NCI-H524 treated with DMSO at 0.1 percent for 48 hours (cell line): ENCODE measurements around the gene KCNK4.
"Not testable (repeated sequence)": the region's sequence is repeated elsewhere in the genome, so short reads cannot be mapped to it uniquely, and the experiment has no call there.

Source experiments
- DNase-seq: peaks from one replicate; lab custom pipeline; 2025; lab: John Stamatoyannopoulos, UW

KCNK4 gene

GRCh38 chr11:64306876-64307622, 15.9 kb downstream of the KCNK4 start:
- no peak for DNase-seq

DNA sequence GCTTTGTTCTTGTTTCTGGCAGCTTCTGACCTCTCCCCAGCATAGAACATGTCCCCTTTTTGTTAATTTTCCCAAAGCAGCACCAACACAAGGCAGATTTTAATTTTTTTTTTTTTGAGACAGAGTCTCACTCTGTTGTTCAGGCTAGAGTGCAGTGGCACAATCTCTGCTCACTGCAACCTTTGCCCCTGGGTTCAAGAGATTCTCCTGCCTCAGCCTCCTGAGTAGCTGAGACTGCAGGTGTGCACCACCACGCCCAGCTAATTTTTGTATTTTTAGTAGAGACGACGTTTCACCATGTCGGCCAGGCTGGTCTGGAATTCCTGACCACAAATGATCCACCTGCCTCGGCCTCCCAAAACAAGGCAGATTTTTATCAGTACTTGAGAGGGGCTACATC, 16.7 kb downstream of the KCNK4 start:
- DNase-seq: not testable (repeated sequence)

GRCh38 chr11:64312947-64313346, 21.8 kb downstream of the KCNK4 start:
- no peak for DNase-seq

DNA sequence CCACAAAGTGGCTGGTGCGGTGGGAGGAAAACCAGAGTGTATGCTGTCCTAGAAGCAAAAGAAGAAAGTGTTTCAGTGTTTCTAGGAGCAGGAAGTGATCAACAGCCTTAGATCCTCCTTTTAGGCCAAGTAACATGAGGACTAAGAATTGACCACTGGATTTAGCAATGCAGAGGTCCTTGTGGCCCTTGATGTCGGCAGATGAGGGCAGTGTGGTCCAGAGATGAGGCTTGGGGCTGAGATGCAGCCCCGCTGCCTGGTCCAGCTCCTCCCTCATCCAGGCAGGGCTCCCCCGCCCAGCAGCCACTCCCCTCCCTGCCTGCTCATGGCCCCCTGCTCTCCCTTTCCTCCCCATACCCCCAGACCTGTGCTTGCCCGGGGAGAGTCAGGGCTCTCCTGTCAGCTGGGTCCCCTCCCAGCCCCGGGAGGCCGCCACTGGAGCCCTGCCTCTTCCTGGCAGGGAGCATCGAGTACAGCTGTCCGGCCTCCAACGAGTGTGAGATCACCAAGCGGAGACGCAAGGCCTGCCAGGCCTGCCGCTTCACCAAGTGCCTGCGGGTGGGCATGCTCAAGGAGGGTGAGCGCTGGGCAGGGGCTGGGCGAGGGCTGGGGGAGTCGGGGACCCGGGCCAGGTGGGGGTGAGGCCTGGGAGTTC, 22.5 kb downstream of the KCNK4 start:
- no peak for DNase-seq

DNA sequence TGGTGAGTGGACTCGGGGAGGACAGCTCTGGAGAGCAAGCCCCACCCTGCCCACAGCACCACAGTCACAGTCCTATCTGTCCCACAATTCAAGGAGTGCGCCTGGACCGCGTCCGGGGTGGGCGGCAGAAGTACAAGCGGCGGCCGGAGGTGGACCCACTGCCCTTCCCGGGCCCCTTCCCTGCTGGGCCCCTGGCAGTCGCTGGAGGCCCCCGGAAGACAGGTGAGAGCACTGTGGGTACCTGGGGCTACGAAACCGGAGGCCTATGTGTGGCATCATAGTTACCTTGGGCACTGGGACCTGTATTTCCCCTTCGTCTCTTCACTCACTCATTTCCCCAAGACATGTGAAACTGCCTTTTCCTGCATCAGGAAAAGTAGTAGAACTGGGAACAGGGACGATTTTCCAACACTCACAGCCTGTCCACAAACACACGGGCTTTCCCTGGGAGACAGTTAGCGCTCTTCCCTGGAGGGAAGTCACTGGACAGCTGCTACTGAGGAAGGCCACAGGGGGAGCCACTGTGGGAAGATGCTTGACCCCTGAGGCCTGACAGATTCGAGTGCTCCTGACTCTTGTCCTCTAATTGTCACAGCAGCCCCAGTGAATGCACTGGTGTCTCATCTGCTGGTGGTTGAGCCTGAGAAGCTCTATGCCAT, 23.2 kb downstream of the KCNK4 start:
- no peak for DNase-seq

DNA sequence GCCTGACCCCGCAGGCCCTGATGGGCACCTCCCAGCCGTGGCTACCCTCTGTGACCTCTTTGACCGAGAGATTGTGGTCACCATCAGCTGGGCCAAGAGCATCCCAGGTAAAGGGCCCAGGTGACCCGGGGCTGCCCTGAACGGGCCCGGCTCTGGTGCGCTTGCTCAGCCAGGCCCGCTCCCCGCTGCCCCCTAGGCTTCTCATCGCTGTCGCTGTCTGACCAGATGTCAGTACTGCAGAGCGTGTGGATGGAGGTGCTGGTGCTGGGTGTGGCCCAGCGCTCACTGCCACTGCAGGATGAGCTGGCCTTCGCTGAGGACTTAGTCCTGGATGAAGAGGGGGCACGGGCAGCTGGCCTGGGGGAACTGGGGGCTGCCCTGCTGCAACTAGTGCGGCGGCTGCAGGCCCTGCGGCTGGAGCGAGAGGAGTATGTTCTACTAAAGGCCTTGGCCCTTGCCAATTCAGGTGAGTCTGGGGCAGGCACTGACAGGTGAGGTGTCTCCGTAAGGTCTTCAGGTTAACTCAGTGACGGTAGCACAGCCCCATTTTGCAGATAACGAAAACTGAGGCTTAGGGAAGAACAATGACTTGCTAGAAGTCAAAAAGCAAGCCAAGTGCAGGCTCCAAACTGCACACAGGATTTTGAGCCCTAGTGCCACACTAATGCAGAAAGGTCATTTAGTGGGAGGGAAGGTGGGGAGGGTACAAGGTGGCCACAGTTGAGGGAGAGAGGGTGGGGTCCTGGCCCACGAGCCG, 23.9 kb downstream of the KCNK4 start:
- DNase-seq: no peak

GRCh38 chr11:64315667-64316526, 24.8 kb downstream of the KCNK4 start:
- DNase-seq: not testable (repeated sequence)

GRCh38 chr11:64316672-64317324, 25.7 kb downstream of the KCNK4 start:
- no peak for DNase-seq

GRCh38 chr11:64317325-64317960, 26.3 kb downstream of the KCNK4 start, which contains the start of gene TRMT112:
TRMT112 (minus strand) TSS chr11:64317559; CDS start chr11:64317526, 33 bp downstream.
- DNase-seq: peak; percentile 90

DNA sequence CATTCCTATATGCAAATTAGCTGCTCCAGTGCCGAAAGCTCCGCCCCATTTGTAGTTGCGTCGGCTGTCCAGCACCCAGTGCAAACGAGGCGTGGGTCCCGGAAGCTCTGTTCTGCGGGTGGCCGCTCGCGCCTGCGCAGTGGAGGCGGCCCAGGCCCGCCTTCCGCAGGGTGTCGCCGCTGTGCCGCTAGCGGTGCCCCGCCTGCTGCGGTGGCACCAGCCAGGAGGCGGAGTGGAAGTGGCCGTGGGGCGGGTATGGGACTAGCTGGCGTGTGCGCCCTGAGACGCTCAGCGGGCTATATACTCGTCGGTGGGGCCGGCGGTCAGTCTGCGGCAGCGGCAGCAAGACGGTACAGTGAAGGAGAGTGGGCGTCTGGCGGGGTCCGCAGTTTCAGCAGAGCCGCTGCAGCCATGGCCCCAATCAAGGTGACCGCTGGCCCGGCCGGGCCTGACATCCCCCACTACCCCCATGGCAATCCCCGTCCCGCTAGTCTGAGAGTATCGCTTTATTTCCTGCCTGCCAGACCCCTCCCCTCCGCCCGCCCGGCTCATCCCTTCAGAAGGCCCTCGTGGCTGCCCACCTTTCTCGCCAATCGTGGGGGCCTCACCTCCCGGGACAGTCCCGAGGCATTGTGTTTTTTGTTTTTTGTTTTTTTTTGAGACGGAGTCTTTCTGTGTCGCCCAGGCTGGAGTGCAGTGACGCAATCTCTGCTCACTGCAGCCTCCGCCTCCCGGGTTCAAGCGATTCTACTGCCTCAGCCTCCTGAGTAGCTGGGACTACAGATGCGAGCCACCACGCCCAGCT, 27.1 kb downstream of the KCNK4 start, which contains the start of gene PRDX5:
Gene PRDX5, plus strand, starts transcription at position 161 of the 805 bp plus-strand sequence. Its CDS starts 95 bp downstream, at position 256.
- DNase-seq: peak; percentile 78

GRCh38 chr11:64318766-64319761, 28.0 kb downstream of the KCNK4 start:
- DNase-seq: no peak

GRCh38 chr11:64320556-64320955, 29.5 kb downstream of the KCNK4 start:
- no peak for DNase-seq

- DNase-seq: no peak
Measured at GRCh38 chr11:64321026-64321425, 29.9 kb downstream of the KCNK4 start.

- no peak for DNase-seq
Measured at GRCh38 chr11:64321533-64321932, 30.4 kb downstream of the KCNK4 start.

DNA sequence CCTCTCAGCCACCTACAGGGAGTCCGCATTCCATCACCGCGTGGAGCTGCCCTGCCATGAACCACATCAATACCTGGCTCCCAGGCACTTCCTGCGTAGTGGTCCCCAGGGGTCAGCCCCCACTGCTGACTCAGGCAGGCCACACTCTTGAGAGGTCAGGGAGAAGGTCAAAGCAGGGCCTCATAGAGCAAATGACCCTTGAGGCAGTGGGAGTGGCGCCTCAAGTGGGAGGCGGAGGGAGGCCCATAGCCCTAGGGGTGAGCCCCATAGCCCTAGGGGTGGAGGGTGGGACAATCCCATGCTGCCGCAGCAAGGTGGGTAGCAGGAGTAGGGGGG, 31.8 kb downstream of the KCNK4 start:
- no peak for DNase-seq

- DNase-seq: no peak
Measured at GRCh38 chr11:64323373-64323772, 32.3 kb downstream of the KCNK4 start.

DNA sequence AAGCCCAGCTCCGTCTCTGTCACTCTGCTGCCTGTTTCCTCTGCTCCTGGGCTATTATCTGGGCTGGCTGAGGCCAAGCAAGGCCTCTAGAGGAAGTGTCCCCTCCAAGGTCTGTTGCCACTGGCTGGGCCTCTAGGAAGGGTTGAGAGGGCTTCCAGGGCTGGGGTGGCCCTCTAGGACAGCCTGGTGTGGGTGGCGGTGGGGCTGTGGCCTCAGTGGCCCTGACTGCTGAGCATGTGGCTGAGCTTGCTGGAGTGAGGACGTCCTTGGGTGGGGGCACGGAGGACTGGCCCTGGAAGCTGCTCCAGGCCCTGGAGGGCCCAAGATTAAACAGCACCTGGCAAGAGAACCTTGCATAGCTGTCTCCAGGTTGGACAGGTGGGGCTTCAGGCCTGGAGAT, 32.9 kb downstream of the KCNK4 start:
- DNase-seq: not testable (repeated sequence)
